Epidermal melanocyte (primary cell): ENCODE results near the gene CTNNA2.

Experiments used
- DNase-seq: peaks from one replicate; pipeline ENCODE4 v3.0.0; 2011; ENCODE audit warnings: low spot score; ENCODE audit not compliant: insufficient read length

The CTNNA2 gene

GRCh38 chr2:80255918-80256781 is 743.3 kb downstream of the CTNNA2 start:
- DNase-seq: no peak

- DNase-seq: no peak
Measured at GRCh38 chr2:80256782-80257167, 743.9 kb downstream of the CTNNA2 start.

GRCh38 chr2:80257450-80257849 is 744.6 kb downstream of the CTNNA2 start:
- no peak for DNase-seq

- DNase-seq: no peak
Measured at GRCh38 chr2:80258341-80258740, 745.5 kb downstream of the CTNNA2 start.

- no peak for DNase-seq
Measured at GRCh38 chr2:80258793-80259192, 745.9 kb downstream of the CTNNA2 start.

GRCh38 chr2:80259292-80259691 is 746.4 kb downstream of the CTNNA2 start:
- DNase-seq: no peak

- no peak for DNase-seq
Measured at GRCh38 chr2:80266231-80266630, 753.4 kb downstream of the CTNNA2 start.

- no peak for DNase-seq
Measured at GRCh38 chr2:80269806-80270205, 757.0 kb downstream of the CTNNA2 start.

- no peak for DNase-seq
Measured at GRCh38 chr2:80280598-80280997, 767.7 kb downstream of the CTNNA2 start.

- DNase-seq: no peak
Measured at GRCh38 chr2:80281049-80281448, 768.2 kb downstream of the CTNNA2 start.

- no peak for DNase-seq
Measured at GRCh38 chr2:80288576-80288975, 775.7 kb downstream of the CTNNA2 start.

GRCh38 chr2:80291656-80292055 is 778.8 kb downstream of the CTNNA2 start:
- no peak for DNase-seq

GRCh38 chr2:80292474-80292873 is 779.6 kb downstream of the CTNNA2 start:
- no peak for DNase-seq

- DNase-seq: no peak
Measured at GRCh38 chr2:80293039-80293438, 780.2 kb downstream of the CTNNA2 start.

GRCh38 chr2:80298954-80299353 is 786.1 kb downstream of the CTNNA2 start:
- no peak for DNase-seq

- no peak for DNase-seq
Measured at GRCh38 chr2:80299661-80300060, 786.8 kb downstream of the CTNNA2 start.

- DNase-seq: no peak
Measured at GRCh38 chr2:80300346-80300745, 787.5 kb downstream of the CTNNA2 start.

GRCh38 chr2:80300954-80301353 is 788.1 kb downstream of the CTNNA2 start:
- no peak for DNase-seq

- DNase-seq: no peak
Measured at GRCh38 chr2:80302001-80302313, 789.1 kb downstream of the CTNNA2 start.

GRCh38 chr2:80302314-80303005 is 789.6 kb downstream of the CTNNA2 start:
- DNase-seq: no peak

- no peak for DNase-seq
Measured at GRCh38 chr2:80303006-80303908, 790.4 kb downstream of the CTNNA2 start.
